CD4-positive, alpha-beta T cell treated with Interleukin-6 for 4 hours (primary cell): Measurements from ENCODE around the gene DNAJC6.
A peak's percentile ranks its signal among the peaks of the same experiment; 100 is the strongest.
"Not testable (repeated sequence)": the region's sequence is repeated elsewhere in the genome, so short reads cannot be mapped to it uniquely, and the experiment has no call there.

Experiments used
- DNase-seq: peaks from one replicate; pipeline ENCODE4 v3.0.0-alpha.2; 2020; ENCODE audit warnings: mixed read lengths

Gene DNAJC6

DNA sequence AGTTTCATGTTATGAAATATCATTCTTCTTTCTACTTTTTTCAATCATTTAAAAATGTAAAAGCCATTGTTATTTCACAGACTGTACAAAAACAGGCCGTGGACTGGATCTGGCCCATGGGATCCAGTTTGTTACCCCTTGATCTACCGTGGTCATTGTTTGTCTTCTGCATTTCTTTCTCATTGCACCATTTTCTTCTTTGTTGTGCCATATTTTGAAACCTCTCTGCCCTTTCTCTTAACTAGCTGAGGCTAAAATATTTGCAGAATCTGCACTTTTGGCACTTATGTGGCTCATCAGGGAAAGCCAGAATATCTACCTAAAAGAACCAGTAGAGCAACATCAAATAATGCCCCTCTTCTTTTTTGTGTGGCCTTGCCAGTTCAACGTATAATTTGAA, 50.5 kb downstream of the DNAJC6 start:
- DNase-seq = no peak

DNA sequence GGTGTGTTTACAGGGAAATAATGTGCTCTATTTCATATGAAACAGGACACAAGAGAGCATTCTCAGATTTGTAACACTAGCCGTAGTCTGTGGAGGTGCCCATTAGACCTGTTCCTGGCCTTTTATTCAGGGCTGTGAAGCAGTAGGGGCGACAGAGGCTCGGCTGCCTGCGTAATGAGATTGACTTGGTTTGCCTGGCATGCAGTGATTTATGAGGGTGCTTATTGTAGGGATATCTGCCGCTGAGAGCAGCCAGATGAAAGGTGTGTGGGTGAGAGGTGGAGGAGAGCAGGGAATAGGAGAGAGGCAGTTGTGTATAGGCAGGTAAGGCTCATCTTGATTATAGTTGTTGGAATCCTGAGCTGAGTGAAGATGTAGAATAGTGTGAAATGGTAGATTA, 51.3 kb downstream of the DNAJC6 start:
- DNase-seq = no peak

DNA sequence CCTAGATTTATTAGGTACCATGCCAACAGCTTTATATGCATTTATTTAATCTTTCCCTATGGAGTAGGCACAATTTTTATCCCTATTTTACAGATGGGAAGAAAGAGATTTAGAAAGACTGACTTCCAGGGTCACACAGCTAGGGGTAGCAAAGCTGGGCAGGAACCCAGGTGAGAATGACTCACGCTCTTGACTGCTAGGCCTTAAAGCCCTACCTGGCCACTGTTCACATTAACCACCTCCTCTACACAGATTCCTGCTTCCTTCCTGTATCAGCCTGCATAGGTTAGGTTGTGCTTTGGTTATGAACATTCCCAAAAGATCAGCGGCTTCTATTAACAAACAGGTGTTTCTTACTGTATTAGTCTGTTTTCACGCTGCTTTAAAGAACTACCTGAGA, 53.2 kb downstream of the DNAJC6 start:
- no peak for DNase-seq

DNA sequence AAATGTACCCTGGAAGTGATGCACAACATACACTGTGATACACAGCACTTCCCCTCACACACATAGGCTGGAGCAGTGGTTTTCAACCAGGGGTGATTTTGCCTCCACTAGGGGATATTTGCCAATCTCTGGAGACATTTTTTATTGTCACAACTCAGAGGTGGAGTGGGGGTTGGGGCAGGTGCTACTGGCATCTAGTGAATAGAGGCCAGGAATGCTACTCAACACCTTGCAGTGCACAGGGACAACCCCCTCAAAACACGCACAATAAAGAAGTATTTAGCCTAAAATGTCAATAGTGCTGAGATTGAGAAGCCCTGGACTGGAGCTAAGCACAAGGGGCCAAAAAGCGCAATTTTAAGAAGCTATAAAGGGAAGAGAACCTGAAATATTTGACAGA, 54.1 kb downstream of the DNAJC6 start:
- DNase-seq = no peak

DNA sequence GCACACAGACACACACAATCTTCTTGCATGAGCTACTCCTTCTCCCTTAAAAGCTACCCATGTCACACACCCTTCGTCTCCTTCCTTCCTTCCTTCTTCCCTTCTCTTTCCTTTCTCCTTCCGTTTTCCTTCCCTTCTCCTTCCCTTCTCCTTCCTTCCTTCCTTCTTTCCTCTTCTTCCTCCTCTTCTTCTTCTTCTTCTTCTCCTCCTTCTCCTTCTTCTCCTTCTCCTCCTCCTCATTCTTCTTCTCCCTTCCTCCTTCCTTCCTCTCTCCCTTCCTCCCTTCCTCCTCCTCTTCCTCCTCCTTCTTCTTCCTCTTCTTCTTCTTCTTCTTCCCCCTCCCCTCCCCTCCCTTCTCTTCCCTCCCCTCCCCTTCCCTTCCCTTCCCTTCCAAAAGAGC, 59.1 kb downstream of the DNAJC6 start:
- no peak for DNase-seq

DNA sequence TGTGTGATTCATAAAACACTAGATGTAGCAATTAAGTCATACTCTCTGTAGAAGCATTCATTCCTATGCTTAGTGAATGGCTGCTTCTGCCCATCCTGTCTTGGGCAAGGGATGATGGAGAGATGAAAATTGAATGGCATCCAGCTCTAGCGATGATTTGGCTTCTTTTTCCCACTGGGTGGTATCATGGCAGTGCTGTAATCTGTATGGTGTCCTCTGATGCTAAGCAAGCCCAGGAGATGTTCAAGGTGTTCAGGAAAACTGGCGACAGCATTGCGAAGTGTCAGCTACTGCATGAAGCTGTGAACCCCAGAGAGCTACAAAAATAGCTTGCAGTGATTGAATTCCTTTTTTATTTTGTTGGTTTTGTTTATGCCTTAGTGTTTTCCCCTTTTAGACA, 62.2 kb downstream of the DNAJC6 start:
- DNase-seq = no peak

DNA sequence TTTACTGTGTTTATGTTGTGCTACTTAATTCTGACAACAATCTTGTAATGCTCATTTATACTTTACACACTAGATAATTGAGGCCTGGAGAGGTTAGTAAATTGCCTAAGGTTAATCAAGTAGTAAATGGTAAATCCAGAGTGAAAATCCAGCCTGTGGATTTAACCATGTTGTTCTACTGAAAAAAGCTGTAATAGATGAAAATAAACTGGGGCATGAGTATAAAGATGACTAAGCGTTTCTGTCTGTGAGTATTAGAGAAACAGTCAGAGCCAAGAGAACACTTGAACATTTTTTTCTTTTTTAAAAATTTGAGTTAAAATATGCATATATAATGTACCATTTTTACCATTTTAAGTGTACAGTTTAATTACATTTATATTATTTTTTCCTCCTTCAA, 63.2 kb downstream of the DNAJC6 start:
- no peak for DNase-seq

DNA sequence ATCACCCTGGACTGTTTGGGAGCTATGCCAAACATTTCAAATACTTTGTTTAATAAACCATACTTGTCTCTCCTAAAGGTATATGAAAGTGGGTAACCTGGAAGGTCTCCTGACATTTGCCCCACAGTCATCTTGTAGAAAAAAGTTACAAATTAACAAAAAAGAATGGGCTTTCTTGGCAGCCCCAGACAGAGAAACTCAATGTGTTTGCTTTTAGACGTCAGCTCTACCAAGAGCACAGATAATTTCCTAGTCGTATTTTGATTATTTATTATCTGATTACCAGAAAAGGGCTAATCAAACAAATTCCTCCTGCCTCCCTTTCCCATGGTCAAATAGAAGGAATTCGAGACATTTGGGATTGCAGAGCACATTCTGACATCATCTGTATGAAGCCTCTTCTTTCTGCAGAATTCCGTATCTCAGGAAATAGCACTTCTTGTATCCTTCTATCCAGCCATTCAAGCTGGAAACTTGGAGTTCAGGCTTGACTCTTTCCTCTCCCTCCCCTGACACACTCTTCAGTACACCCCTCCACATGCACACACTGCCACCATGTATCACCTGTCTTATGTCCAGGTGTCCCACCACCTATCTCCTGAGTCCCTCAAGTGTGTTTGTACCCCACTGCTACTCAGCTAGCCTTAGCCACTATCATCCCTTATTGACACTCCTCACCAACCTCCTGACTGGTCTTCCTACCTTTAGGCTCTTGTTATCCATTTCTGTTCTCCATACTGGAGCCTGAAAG, 68.3 kb downstream of the DNAJC6 start:
- DNase-seq = no peak

DNA sequence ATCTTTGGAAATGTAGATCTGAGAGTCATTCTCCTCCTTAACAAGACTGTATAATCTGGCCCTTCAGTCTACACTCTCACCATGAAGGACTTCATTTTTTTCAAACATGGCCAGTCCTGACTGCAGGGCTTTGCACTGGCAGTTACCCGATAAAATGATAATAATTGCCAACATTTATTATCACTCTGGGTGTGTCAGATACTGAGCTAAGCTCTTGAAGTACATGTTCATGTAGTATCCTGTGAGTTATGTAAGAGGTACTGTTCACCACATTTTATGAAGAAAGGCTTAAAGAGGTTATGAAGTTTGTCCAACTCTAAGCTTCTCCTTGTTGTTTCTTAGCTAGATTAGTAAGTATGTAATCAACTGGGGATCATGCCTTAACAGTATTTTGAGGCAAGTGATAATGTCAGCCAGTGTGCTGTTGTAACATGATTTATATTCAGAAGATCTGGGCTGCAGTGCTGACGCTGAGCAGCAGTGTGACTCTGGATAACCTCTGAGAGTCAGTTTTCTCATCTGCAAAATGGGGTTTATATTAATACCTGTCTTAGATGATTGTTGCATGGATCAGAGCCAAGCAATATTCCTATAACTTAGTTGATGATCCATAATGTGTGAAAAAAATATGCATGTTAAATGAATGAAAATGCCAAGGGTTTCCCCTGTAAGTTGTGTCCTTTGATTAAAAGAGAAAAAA, 69.1 kb downstream of the DNAJC6 start:
- no peak for DNase-seq

DNA sequence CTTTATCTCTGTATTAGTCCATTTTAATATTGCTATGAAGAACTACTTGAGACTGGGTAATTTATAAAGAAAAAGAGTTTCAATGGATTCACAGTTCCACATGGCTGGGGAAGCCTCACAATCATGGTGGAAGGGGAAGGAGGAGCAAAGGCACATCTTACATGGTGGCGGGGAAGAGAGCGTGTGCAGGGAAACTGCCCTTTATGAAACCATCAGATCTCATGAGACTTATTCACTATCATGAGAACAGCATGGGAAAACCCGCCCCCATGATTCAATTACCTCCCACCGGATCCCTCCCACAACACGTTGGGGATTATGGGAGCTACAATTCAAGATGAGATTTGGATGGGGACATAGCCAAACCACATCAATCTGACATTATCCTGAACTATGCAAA, 75.1 kb downstream of the DNAJC6 start:
- not testable (repeated sequence) for DNase-seq

DNA sequence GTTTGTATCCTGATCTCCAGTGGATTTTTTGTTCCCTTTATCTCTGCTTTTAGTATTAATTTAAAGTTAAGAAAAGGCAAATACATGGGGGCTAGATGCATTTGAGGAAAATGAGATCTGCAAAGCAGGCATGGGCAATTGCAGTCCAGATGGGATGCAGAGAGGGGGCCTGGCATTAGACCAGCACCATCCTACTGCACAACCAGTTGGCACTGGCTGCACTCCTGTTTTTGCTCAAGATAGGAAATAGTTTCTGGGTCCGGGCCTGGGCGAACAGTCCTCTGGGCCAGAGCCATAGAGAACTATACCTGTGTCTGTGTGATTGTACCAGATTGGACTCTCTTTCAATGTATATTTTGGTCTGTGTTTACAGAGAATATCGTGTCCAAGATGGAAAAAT, 77.1 kb downstream of the DNAJC6 start:
- DNase-seq = no peak

DNA sequence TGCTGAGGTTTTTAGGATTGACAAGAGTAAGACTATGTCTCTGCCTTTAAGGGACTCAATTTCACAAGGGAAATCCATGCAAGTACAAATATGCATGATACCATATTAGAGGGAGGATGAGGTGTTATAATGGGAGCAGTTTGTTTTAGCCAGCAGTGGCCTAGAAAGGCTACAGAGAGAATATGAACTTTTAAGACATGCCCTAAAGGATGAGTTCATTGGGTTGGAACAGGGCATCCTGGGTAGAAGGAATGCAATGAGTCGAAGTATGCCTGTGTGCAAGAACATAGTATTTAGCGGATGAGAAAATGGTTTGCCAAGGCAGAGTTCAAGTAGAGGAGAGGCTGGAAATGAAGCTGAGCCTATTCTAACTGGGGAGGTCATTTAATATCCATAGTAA, 78.5 kb downstream of the DNAJC6 start:
- DNase-seq = no peak

DNA sequence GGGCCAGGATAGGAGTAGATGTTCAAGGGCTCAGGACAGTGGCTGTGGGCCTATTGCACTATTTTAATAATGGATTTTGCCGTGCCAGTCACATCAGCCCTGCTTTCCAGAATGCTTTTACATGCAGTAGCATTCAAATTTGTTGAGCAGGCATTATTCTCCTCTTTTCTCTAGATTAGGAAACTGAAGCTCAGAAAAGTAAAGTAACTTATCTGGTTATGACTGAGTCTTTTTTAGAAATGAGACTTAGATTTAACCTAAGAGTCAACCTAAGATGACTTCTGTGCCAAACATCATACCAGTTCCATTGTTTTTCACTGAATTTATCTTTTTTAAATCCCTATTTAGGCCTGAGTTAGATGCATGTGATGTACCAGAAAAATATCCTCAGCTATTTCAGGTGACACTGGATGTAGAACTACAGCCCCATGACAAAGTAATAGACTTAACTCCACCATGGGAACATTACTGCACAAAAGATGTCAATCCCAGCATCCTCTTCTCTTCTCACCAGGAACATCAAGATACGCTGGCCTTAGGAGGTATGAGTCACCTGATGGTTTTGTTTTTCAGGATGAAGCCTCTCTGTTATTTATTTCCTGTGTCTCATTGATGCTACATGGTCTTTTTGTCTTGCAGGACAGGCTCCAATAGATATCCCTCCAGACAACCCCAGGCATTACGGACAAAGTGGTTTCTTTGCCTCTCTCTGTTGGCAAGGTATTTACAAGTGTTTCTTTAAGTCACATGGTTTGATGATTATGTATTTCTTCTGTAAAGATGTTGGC, 79.8 kb downstream of the DNAJC6 start:
- DNase-seq = no peak

DNA sequence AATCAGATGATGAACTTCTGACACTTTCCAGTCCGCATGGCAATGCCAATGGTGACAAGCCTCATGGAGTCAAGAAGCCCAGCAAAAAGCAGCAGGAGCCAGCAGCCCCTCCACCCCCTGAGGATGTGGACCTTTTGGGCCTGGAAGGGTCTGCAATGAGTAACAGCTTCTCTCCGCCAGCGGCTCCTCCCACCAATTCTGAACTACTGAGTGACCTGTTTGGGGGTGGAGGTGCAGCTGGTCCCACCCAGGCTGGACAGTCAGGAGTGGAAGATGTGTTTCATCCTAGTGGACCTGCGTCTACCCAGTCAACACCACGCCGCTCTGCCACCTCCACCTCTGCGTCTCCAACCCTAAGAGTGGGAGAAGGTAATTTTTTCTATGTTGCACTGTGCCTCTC, 83.2 kb downstream of the DNAJC6 start:
- DNase-seq = no peak

DNA sequence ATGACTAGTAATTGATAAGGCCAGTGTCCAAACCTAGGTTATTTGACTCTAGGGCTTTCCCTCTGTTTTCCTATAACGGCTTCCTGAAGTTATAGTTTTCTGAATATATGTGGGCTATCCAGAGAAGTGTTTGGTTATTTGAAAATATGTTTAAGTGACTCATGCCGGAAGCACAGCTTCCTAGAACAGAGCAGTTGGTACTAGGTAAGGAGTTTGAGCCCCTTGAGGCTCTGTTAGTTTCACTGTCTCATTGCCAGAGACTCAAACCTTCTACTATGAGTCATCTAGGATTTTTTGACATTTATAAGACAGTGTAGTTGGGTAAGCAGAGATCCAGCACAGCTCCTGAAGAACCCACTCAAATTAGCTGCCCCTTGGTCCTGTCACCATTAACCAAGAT, 84.0 kb downstream of the DNAJC6 start:
- peak; percentile 4 for DNase-seq

DNA sequence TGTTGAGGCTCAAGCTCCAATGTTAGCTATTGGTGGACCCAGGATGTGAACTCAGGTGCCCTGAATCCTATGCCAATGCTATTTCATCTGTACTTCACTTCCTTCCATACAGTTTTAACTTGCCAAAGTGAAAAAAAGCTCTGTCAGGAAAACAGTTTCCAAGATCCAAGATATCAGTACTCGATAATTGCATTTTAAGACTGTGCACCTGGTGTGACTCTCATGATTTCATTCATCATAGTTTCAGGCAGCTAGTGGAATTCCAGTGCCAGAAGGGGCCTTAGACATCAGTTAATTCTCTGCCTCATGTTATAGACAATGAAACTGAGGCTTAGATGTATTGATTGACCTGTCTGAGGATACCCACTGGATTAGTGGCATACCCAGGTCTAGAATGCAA, 84.6 kb downstream of the DNAJC6 start:
- no peak for DNase-seq

DNA sequence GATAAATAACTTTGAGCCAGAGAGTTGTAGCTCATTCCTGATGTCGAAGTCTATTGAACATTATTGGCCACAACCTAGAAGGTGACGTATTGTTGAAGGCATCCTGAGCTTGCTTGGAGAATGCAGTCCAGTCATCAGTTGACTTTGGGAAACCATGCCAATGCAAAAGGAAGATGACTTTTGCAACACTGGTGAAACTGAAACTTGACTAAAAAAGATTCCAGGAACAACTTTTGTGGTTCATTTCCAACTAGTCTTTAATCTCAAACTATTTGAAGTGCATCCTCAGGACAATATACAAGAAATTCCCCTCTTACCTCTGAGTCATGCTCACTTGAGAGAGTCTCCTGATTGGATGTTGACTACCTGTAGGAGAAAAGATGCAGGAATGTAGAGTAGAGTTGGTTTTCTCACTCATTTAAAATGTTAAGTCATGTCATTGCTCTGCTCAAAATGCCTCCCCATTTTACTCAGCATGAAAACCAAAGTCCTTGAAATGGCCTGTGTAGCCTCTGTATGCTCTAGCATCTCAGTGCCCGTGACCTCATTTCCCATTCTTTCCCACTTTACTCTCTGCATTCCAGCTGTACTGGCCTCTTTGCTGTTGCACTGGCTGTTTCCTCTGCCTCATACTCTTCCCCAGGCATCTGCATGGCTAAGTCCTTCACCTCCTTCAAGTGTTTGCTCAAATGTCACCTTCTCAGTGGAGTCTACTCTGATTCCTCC, 86.7 kb downstream of the DNAJC6 start:
- no peak for DNase-seq

DNA sequence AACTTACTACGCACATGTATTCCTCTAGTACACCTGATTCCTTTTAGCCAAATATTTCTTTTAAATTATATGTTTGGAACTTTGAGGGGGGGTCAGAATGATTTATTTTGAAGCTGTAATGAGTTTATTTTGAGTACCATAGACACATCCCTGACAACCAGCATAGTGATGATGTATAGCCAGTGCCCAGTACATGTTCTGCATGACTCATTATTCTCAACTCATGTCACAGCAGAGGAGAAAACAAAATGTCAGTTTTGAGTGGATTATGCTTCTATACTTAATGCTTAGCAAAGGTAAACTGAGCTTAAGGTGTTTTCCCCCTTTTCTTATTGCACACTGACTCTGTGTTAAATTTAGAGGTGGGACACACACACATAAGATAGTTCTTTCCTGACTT, 88.7 kb downstream of the DNAJC6 start:
- no peak for DNase-seq

DNA sequence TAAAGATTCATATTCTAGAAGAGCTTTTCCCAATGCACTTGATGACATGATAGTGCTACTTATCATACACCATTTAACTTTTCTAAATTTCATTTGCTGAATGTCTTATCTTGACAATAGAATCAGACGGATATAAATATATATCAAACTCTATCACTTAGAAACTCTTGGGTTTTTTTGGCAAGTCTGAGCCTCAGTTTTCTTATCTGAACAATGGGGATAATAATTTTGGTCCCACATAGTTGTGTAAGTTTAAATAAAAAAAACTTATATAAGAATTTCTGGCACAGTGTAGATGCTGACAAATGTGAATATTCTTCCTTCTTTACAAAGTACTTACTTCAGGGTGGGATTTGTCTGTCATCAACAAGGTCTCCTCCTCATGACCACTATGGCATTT, 89.7 kb downstream of the DNAJC6 start:
- DNase-seq = no peak

DNA sequence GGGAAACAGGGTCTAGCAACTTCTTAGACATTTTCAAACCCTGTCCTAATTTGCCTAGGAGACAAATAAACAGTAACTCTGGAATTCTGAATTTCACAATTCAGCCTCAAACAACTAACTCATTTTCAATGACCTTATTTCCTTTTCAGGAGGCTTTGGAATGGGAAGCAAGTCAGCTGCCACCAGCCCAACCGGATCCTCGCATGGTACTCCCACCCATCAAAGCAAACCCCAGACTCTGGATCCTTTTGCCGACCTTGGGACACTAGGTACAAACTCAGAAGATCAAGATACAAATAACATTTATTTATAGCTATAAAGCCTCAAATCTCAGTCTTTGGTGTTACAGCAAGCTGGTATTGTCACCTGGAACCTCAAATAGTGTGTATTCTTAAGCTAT, 92.3 kb downstream of the DNAJC6 start:
- DNase-seq = no peak

DNA sequence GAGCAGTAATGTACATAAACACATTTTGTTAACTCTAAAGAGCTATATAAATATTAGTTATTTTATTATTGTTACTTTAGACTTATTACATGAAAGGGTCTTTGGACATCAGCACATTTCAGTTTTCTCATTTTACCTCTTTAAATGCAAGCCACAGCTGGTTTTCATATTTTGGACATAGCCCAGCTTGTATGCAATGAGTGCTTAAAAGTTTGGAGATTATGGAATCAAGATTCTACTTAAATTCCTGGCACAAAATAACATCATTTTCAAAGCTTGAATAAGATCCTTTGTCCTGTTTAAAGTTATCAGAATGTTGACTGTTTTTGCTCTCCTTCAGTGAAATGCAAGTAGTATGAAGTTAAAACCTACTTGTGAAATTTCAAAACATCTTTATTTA, 95.6 kb downstream of the DNAJC6 start:
- DNase-seq = no peak

DNA sequence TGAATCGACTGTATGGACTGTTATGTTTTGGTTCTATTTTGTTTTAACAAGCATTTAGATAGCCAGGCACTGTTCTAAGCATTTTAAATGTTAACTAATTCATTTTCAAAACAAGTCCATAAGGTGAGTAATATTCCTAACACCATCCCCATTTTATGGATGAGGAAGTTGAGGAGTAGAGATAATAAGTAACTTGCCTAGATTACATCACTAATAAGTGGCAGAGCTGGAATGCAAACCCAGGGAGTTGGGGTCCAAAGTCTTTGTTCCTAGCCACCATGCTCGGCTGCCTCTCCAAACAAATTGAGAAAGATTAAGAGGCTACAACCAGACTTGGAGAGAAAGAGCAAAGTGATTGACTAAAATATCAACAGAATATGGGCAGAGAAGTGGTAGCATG, 98.5 kb downstream of the DNAJC6 start:
- DNase-seq = no peak

DNA sequence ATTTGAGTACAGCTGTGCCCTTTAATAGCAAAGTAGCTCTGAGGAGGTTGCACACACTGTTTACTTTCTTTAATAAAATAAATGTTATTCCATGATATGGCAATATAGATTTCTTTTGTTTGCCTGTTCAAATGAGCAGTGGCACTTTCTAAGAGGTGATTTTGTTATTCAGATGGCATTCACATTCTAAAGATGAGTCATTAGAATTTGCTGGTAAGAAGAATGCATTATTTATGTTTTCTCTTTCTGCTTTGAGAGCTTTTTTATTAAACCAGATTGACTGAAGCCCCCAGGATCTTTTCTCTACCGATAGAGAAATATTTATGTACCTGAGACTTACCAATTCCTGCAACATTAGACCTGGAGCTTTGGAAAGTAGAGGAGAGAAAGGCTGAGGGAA, 100.0 kb downstream of the DNAJC6 start:
- no peak for DNase-seq
